Skin of body (tissue), 2 donors: Measurements from ENCODE around the gene TMCO1. TPM values are rescaled to one million over a fixed set of nuclear protein-coding genes. Genes with fewer than 3 reads are reported as not detected.
A peak's percentile ranks its signal among the peaks of the same experiment; 100 is the strongest.
"Not testable (repeated sequence)": the region's sequence is repeated elsewhere in the genome, so short reads cannot be mapped to it uniquely, and the experiment has no call there.

Source experiments
- DNase-seq: peaks from one replicate; lab custom pipeline; 2025; lab: John Stamatoyannopoulos, UW
- total RNA-seq: library from RNA; depleted of rRNA; stranded (reverse); fragments of >200 nt; gene quantifications from one replicate; pipeline ENCODE4 v1.2.3, GENCODE V29; 2014

The TMCO1 gene
- 37.0 TPM for total RNA-seq

GRCh38 chr1:165768513-165769394 lies at the start of gene TMCO1:
TSS of gene TMCO1 (minus strand) at chr1:165768868. CDS start at chr1:165768751, 117 bp downstream.
- DNase-seq, result peak; percentile 94

DNA sequence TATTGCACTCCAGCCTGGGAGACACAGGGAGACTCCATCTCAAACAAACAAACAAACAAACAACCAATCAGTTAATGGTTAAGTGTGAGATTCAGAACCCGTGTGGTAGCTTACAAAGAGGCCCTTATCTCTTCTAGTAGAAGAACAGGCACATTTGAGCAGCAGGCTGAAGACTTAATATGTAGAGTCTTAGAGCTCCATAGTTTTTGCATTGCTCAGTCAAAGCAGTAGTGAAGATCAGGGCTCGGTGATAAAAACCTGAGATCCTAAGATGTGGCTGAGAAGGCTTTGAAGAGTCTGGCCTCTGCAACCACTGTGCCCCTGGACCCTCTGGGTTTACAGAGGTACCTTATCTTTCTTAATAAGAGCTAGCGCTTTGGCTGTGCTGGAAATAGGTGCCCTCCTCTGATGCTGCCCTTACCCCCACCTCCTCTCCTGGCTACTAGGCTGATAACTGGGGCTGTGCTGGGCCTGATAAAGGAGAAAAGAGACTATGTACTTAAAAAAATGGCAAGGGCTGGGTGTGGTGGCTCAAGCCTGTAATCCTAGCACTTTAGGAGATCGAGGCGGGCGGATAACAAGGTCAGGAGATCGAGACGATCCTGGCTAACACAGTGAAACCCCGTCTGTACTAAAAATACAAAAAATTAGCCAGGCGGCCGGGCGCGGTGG lies 48.3 kb upstream of the TMCO1 start:
- no peak for DNase-seq

DNA sequence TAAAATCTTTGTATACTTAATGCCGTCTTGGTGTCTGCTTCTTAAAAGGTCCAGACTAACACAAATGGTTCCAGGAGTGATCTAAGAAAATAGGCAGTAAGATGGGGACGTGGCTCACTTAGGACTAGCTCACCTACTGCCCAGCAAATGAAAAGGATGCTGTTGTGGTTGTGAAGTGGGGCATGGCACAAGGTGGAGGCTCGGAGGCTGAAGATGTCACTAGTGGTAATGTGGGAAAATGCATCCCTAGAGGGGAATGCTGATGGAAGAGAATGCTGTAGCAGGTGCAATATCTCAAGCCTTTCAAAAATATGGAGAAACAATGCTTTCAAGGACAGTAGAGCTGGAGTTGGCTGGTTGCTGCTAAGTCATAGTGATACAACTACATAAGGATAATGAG lies 47.5 kb upstream of the TMCO1 start:
- DNase-seq, result no peak

GRCh38 chr1:165815725-165816124 lies 47.1 kb upstream of the TMCO1 start:
- no peak for DNase-seq

GRCh38 chr1:165807613-165808012 lies 38.9 kb upstream of the TMCO1 start:
- no peak for DNase-seq

DNA sequence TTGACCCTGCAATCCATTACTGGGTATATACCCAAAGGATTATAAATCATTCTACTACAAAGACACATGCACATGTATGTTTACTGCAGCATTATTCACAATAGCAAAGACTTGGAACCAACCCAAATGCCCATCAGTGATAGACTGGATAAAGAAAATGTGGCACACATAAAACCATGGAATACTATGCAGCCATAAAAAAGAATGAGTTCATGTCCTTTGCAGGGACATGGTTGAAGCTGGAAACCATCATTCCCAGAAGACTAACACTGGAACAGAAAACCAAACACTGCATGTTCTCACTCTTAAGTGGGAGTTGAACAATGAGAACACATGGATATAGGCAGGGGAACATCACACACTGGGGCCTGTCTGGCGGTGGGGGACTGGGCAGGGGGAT lies 35.8 kb upstream of the TMCO1 start:
- DNase-seq, result not testable (repeated sequence)

DNA sequence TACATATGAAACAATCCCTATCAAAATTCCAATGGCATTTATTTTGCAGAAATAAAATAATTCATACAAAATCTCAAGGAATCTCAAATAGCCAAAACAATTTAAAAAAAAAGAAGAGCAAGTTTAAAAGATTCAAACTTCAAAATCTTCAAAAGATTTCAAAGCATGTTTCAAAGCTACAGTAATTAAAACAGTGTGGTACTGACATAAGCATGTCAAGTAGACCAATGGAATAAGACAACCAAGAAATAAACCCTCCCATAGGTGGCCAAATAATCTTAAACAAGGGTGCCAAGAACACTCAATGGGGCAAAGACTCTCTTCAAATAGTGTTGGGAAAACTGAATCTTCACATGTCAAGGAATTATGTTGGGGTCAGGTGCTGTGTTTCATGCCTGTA lies 30.7 kb upstream of the TMCO1 start:
- no peak for DNase-seq

GRCh38 chr1:165795894-165796293 lies 27.2 kb upstream of the TMCO1 start:
- no peak for DNase-seq

GRCh38 chr1:165793951-165794350 lies 25.3 kb upstream of the TMCO1 start:
- no peak for DNase-seq

DNA sequence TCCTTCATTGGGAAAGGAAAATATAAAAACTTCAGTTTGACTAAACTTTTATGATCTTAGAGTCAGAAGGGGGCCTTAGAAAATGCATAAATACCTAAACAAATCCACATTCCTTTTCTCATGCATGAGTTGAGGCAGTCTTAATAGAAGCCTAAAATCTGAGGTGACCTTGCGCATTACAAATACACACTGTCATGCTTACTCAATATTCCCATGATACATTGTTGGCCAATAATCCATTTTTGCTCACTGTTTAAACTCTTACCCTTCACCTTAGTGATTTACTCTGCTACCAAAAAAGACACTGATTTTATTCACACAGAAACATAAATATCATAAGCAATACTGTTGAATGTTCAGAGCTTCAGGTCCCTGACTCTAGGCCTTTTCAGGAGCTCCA lies 19.1 kb upstream of the TMCO1 start:
- DNase-seq, result no peak

- not testable (repeated sequence) for DNase-seq
Measured at GRCh38 chr1:165783519-165783918, 14.9 kb upstream of the TMCO1 start.

- DNase-seq, result not testable (repeated sequence)
Measured at GRCh38 chr1:165778197-165778596, 9.5 kb upstream of the TMCO1 start.

GRCh38 chr1:165773324-165773965 lies 4.8 kb upstream of the TMCO1 start:
- no peak for DNase-seq

DNA sequence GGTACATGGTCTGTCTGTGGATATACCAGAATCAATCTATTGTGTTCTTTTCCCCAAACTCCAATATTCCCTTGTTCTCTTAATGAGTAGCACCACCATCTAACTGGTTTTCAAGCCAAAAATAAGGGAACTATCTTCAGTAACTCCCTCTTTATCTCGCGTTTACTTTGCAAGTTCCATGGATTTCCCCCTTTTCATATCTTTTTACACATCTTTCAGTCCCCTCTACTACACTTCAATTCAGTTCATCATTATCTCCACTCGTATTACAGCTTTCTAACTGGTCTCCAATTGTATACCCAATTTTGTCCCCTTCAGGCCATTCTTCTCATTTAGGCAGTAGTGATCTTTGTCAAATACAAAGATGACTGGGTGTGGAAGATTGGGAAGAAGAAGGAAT lies 4.1 kb upstream of the TMCO1 start:
- no peak for DNase-seq

GRCh38 chr1:165764277-165764676 lies 4.4 kb downstream of the TMCO1 start:
- no peak for DNase-seq

GRCh38 chr1:165763442-165763841 lies 5.2 kb downstream of the TMCO1 start:
- DNase-seq, result no peak

DNA sequence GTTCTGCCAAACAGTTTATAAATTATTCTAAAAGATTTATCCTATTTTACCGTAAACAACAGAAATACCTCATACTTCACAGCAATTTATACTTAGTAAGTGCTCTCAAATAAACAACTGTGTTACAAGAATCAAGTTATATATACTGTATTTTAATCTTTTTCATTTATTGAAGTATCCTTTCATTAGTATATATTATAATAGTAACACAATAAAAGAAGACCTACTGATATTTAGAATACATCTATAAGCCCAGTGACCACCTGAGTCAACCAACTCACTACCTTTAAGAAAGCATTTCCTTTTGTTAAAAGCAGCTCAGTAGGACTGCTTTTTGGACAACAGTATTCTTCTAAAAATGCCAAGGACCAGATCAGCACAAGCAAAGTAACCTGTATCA lies 5.9 kb downstream of the TMCO1 start:
- no peak for DNase-seq

DNA sequence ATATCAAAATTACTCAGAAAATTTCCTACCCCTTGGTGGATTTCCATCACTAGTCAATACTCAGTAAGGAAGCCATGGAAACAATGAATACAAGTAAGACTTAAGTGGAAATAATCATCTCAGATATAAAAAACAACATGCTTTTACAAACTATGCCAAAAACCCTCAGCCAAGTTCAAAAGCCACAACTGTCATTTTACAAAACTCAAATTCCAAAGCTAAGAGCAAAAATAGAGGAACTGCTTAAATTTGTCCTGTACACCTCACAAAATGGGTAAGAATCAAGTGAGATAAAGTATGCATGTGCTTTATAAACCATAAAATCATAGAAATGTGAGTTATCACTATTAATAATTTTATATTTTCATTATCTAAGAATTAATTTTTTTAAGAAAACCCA lies 9.6 kb downstream of the TMCO1 start:
- no peak for DNase-seq

DNA sequence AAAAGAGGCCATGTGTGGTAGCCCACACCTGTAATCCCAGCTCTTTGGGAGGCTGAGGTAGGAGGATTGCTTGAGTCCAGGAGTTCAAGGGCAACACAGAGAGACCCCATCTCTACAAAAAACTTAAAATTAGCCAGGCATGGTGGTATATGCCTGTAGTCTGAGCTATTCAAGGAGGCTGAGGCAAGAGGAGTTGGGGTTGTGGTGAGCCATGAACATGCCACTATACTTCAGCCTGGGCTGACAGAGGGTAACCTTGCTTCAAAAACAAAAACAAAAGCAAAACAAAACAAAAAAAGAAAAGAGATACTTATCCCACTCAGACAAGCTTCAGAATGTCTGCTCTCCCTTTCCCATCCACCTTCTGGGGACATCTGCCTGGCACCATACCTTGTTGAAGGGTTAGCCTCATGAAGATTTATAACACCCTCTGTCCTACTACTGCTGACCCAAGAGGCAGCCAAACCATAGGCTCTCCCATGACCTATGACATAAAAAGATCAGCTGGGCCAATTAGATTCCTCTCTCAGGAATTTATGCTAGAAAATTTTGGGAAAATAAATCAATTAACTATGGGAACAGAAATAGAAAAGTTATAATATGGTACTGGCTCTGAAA lies 13.2 kb downstream of the TMCO1 start:
- DNase-seq, result no peak

DNA sequence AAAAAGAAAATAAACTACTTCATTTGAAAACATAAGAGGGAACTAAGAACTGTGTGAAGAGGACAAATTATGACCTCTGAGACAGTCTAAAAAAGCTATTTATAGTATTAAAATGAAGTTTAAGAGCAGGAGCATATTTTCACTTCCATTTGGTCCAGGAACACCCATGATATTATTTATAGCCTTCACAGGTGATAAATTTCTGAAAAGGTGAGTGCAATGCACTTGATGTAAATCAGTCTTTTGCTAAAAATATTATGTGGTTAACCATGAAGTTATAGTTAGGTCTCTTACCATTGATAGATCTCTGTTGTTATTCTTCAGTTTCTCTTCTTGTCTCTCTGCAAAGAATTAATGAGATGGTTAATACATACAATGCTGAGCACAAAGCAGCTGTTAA lies 14.7 kb downstream of the TMCO1 start:
- no peak for DNase-seq

DNA sequence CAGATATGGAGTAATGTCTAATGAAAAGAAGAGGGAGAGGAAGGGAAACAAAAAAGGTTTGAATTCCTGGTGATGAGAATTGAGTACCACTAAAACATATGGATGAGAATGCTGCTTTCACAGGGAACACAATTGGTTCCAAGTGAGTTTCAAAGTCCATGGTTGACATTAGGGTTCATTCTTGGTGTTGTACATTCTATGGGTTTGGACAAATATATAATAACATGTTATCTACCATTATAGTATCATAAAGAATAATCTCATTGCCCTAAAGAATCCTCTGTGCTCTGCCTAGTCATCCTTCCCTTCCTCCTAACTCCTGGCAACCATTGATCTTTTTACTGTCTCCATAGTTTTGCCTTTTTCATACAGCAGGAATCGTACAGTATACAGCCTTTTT lies 20.1 kb downstream of the TMCO1 start:
- no peak for DNase-seq
